CMK (cell line): ENCODE results near the gene DGCR2.
"Not testable (repeated sequence)": the region's sequence is repeated elsewhere in the genome, so short reads cannot be mapped to it uniquely, and the experiment has no call there.

ENCODE experiments used
- DNase-seq: peaks from one replicate; pipeline ENCODE4 v3.0.0-alpha.2; 2010; ENCODE audit warnings: low read depth

Gene DGCR2

GRCh38 chr22:19122143-19122751, at the start of gene DGCR2:
Gene DGCR2, minus strand, starts transcription at chr22:19122412. Its CDS starts 206 bp downstream, at chr22:19122206.
- peak; percentile 91 for DNase-seq

DNA sequence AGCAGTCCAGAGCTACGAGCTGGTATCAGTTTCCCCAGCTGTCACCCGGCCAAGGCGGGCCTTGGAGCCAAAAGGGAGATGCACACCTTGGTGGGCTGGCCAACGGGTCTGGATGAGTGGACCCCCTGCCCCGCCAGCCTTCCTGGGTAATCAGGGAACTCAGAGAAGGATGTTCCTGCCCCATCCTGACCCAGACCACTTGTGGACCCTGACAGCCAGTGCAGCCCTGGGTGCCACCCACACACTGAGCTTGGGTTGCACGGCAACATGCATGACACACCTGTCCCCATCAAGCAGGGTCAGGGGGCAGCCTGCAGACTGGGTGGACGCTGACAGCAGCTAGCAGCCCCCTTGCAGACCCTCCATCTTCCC, 47.7 kb upstream of the DGCR2 start:
- DNase-seq = no peak

- no peak for DNase-seq
These were observed 47.1 kb upstream of the DGCR2 start for GRCh38 chr22:19169002-19169946.

GRCh38 chr22:19168088-19168890, 46.1 kb upstream of the DGCR2 start:
- DNase-seq = no peak

GRCh38 chr22:19167106-19167869, 45.1 kb upstream of the DGCR2 start:
- DNase-seq = no peak

DNA sequence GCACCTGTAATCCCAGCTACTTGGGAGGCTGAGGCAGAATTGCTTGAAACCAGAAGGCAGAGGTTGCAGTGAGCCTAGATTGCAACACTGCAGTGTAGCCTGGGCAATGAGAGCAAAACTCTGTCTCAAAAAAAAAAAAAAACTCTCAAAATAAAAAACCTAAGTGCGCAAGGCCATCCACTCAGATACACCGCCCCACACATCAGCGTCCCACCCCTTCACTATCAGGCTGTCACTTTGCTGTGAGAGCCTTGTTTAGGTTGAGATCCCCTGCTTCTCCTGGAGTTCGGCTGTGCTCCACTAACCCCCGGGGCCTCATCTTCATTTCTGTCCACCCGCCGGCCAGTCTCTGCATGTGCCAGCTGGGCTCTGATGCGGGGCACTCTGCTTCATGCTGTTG, 44.2 kb upstream of the DGCR2 start:
- DNase-seq = no peak

GRCh38 chr22:19164425-19164824, 42.2 kb upstream of the DGCR2 start:
- no peak for DNase-seq

GRCh38 chr22:19158649-19159048, 36.4 kb upstream of the DGCR2 start:
- DNase-seq = not testable (repeated sequence)

DNA sequence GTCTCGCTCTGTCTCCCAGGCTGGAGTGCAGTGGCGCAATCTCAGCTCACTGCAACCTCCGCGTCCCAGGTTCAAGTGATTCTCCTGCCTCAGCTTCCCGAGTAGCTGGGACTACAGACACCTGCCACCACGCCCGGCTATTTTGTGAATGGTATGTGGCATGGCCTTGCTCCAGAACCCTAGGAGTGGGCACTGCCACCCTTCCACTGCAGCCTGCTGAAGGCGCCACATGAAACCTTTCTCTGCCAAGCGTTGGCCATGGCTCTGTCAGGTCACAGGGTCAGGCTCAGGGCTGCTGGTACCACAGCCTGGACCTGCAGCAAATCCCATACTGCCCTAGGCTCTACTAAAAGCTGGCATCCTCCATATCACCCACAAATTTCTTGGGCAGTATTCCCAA, 33.9 kb upstream of the DGCR2 start:
- not testable (repeated sequence) for DNase-seq

GRCh38 chr22:19152942-19153883, 31.0 kb upstream of the DGCR2 start:
- DNase-seq = no peak

GRCh38 chr22:19151329-19152191, 29.3 kb upstream of the DGCR2 start:
- DNase-seq = no peak

DNA sequence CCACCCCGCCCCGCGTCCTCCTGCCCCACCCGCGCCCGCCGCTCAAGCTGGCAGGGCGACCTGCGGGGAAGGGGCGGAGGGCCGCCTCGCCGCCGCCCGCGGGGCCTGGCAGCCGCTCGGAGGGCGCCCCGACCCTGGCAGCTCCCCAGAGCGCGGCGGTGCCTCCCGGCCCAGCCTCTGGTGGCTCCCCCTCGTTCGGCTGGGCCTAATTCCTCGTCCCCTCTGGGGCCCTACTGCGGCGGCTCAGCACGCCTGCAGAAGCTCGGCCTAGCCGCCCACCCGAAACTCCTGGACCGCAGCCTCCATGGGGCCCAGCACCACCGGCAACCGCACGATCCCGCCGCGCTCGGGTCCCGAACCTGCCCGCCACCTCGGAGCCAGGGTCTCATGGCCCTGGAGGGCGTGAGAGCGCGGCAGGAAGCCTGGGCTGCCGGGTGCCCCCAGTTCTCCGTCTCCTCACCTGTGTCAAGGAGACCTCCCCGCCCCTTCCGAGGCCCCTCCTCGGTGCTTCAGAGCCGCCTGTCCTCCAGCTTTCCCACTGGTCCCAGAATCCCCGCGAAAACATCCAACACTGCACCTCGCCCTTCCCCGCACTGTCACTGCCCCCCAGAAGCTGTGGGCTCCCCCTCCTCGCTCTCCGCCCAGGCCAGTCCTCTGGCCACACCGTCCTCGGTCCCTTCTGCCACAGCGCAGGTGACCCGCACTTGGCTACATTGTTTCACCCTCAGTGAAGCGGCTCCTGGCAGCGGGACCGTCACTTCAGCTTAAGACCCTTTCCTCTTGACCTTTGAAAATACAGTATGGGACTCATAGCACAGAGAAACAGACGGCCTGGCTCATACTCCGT, 28.5 kb upstream of the DGCR2 start:
- DNase-seq = no peak

- no peak for DNase-seq
These were observed 27.8 kb upstream of the DGCR2 start, which contains the start of gene GSC2 for GRCh38 chr22:19149991-19150390. Gene GSC2, minus strand, starts transcription at chr22:19150292. Its CDS starts 9 bp downstream, at chr22:19150283.

- DNase-seq = no peak
These were observed 27.1 kb upstream of the DGCR2 start for GRCh38 chr22:19149047-19149883.

DNA sequence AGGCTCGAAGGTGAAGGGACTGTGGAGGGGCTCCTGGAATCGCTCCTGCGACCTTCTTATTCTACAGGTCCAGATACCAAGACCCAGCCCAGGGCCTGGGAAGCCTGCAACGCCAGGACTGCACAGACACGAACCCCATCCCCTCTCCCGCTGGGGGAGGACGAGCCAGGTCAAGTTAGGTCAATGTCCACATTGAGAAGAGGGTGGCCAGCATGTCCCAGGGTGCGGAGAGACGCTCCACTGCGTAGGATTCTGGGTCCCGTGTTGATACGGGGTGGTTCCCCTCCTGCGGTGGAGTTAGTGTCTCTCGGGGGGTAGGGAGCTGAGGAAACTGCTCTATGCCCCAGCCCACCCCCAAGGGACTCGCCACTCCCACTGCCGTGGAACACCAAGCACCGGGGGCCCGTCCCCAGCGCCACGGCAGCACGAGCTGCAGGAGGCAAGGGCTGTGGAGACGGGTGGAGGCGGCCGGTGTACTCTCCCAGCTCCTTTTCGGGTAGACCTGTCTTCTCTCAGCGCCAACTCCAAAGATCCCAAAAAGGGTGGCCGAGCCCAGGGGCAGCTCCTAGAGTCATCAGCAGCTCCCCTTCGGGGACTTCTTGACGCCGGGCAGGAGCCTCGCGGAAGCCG, 26.3 kb upstream of the DGCR2 start:
- no peak for DNase-seq

GRCh38 chr22:19147195-19147780, 25.1 kb upstream of the DGCR2 start:
- DNase-seq = no peak
